Measurements from ENCODE around the gene NOTCH1.
"Not testable (repeated sequence)": the region's sequence is repeated elsewhere in the genome, so short reads cannot be mapped to it uniquely, and the experiment has no call there.

Gene NOTCH1

GRCh38 chr9:136578626-136578914 is 32.7 kb upstream of the NOTCH1 start:
- no peaks in the 10 kb centered on the region for H3K27me3 ChIP-seq (replicated peaks; ENCODE audit: control insufficient read depth, insufficient read depth, low read length, poor library complexity, severe bottlenecking)
- no peaks in the 10 kb centered on the region for H3K4me1 ChIP-seq (ENCODE audit: control insufficient read depth, insufficient read depth, low read length, poor library complexity, severe bottlenecking)
- H3K9me3 ChIP-seq (ENCODE audit: control insufficient read depth, low read length): no peaks in the 10 kb centered on the region
- no peak overlapping the region for H3K4me3 ChIP-seq (ENCODE audit: insufficient read depth, low read depth, low read length, poor library complexity, severe bottlenecking)
- no peak for DNase-seq
- no peak overlapping the region for H3K27ac ChIP-seq (ENCODE audit: insufficient read depth, low read length, poor library complexity, severe bottlenecking)
- no peaks in the 10 kb centered on the region for H3K36me3 ChIP-seq (ENCODE audit: control insufficient read depth, insufficient read depth, low read length)

- Histone ChIP-seq H3K4me3 (ENCODE audit: insufficient read depth, low read depth, low read length, poor library complexity, severe bottlenecking) (no peak overlapping the region), H3K4me1 (ENCODE audit: control insufficient read depth, insufficient read depth, low read length, poor library complexity, severe bottlenecking) (no peaks in the 10 kb centered on the region), H3K27me3 (replicated peaks; ENCODE audit: control insufficient read depth, insufficient read depth, low read length, poor library complexity, severe bottlenecking) (no peaks in the 10 kb centered on the region), H3K36me3 (ENCODE audit: control insufficient read depth, insufficient read depth, low read length) (no peaks in the 10 kb centered on the region), H3K27ac (ENCODE audit: insufficient read depth, low read length, poor library complexity, severe bottlenecking) (no peak overlapping the region), H3K9me3 (ENCODE audit: control insufficient read depth, low read length) (no peaks in the 10 kb centered on the region)
- DNase-seq: no peak
Observed at GRCh38 chr9:136577941-136578625, 32.2 kb upstream of the NOTCH1 start.

- no peak overlapping the region for H3K4me3 ChIP-seq (ENCODE audit: insufficient read depth, low read depth, low read length, poor library complexity, severe bottlenecking)
- H3K27ac ChIP-seq (ENCODE audit: insufficient read depth, low read length, poor library complexity, severe bottlenecking): no peak overlapping the region
- H3K9me3 ChIP-seq (ENCODE audit: control insufficient read depth, low read length): no peaks in the 10 kb centered on the region
- no peaks in the 10 kb centered on the region for H3K27me3 ChIP-seq (replicated peaks; ENCODE audit: control insufficient read depth, insufficient read depth, low read length, poor library complexity, severe bottlenecking)
- DNase-seq: no peak
- no peaks in the 10 kb centered on the region for H3K4me1 ChIP-seq (ENCODE audit: control insufficient read depth, insufficient read depth, low read length, poor library complexity, severe bottlenecking)
- no peaks in the 10 kb centered on the region for H3K36me3 ChIP-seq (ENCODE audit: control insufficient read depth, insufficient read depth, low read length)
Observed at GRCh38 chr9:136576269-136576626, 30.4 kb upstream of the NOTCH1 start.

GRCh38 chr9:136575626-136576268 is 29.9 kb upstream of the NOTCH1 start:
- Histone ChIP-seq H3K4me1 (ENCODE audit: control insufficient read depth, insufficient read depth, low read length, poor library complexity, severe bottlenecking) (no peaks in the 10 kb centered on the region), H3K27ac (ENCODE audit: insufficient read depth, low read length, poor library complexity, severe bottlenecking) (no peak overlapping the region), H3K4me3 (ENCODE audit: insufficient read depth, low read depth, low read length, poor library complexity, severe bottlenecking) (no peak overlapping the region), H3K36me3 (ENCODE audit: control insufficient read depth, insufficient read depth, low read length) (no peaks in the 10 kb centered on the region), H3K9me3 (ENCODE audit: control insufficient read depth, low read length) (no peaks in the 10 kb centered on the region), H3K27me3 (replicated peaks; ENCODE audit: control insufficient read depth, insufficient read depth, low read length, poor library complexity, severe bottlenecking) (no peaks in the 10 kb centered on the region)
- no peak for DNase-seq

- H3K36me3 ChIP-seq (ENCODE audit: control insufficient read depth, insufficient read depth, low read length); H3K4me3 ChIP-seq (ENCODE audit: insufficient read depth, low read depth, low read length, poor library complexity, severe bottlenecking); H3K27ac ChIP-seq (ENCODE audit: insufficient read depth, low read length, poor library complexity, severe bottlenecking); DNase-seq; H3K27me3 ChIP-seq (replicated peaks; ENCODE audit: control insufficient read depth, insufficient read depth, low read length, poor library complexity, severe bottlenecking); H3K9me3 ChIP-seq (ENCODE audit: control insufficient read depth, low read length); H3K4me1 ChIP-seq (ENCODE audit: control insufficient read depth, insufficient read depth, low read length, poor library complexity, severe bottlenecking): not testable (repeated sequence)
Observed at GRCh38 chr9:136574606-136575005, 28.8 kb upstream of the NOTCH1 start.

DNA sequence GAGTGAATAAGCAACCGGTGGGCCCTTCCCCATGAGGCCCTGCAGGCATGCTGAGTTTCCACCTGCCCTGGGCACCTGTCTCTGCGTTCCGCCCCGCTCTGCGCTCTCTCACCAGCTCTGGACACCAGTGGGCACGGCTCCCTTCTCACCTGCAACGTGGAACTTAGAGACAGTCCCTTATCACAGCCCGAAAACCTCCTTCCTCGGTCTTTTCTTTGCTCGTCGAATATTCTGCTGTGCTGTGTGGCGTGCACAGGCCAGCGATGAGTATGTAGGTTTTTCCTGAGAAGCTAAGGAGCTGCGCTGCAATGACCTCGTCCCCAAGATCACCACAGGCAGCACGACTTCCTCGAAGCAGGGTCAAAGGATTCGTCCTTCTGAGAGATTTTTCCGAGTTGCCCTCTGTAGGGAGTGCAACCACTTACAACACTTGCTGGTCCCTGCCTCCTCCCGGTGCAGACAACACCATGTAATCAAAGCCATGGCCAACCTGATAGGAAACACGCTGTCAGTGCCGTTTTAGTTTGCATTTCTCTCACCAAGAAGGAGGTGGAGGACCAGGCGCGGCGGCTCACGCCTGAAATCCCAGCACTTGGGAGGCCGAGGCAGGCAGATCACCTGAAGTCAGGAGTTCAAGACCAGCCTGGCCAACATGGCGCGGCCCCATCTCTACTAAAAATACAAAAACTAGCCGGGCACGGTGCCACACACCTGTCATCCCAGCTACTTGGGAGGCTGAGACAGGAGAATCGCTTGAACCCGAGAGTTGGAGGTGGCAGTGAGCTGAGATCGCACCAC is 27.2 kb upstream of the NOTCH1 start:
- no peaks in the 10 kb centered on the region for H3K9me3 ChIP-seq (ENCODE audit: control insufficient read depth, low read length)
- H3K4me3 ChIP-seq (ENCODE audit: insufficient read depth, low read depth, low read length, poor library complexity, severe bottlenecking): no peak overlapping the region
- no peak overlapping the region for H3K27ac ChIP-seq (ENCODE audit: insufficient read depth, low read length, poor library complexity, severe bottlenecking)
- no peaks in the 10 kb centered on the region for H3K4me1 ChIP-seq (ENCODE audit: control insufficient read depth, insufficient read depth, low read length, poor library complexity, severe bottlenecking)
- H3K27me3 ChIP-seq (replicated peaks; ENCODE audit: control insufficient read depth, insufficient read depth, low read length, poor library complexity, severe bottlenecking): no peaks in the 10 kb centered on the region
- no peaks in the 10 kb centered on the region for H3K36me3 ChIP-seq (ENCODE audit: control insufficient read depth, insufficient read depth, low read length)
- no peak for DNase-seq

- Histone ChIP-seq H3K4me3 (ENCODE audit: insufficient read depth, low read depth, low read length, poor library complexity, severe bottlenecking) (no peak overlapping the region), H3K4me1 (ENCODE audit: control insufficient read depth, insufficient read depth, low read length, poor library complexity, severe bottlenecking) (no peaks in the 10 kb centered on the region), H3K27ac (ENCODE audit: insufficient read depth, low read length, poor library complexity, severe bottlenecking) (no peak overlapping the region), H3K27me3 (replicated peaks; ENCODE audit: control insufficient read depth, insufficient read depth, low read length, poor library complexity, severe bottlenecking) (no peaks in the 10 kb centered on the region), H3K36me3 (ENCODE audit: control insufficient read depth, insufficient read depth, low read length) (no peaks in the 10 kb centered on the region), H3K9me3 (ENCODE audit: control insufficient read depth, low read length) (no peaks in the 10 kb centered on the region)
- no peak for DNase-seq
Observed at GRCh38 chr9:136572003-136572827, 26.4 kb upstream of the NOTCH1 start.

DNA sequence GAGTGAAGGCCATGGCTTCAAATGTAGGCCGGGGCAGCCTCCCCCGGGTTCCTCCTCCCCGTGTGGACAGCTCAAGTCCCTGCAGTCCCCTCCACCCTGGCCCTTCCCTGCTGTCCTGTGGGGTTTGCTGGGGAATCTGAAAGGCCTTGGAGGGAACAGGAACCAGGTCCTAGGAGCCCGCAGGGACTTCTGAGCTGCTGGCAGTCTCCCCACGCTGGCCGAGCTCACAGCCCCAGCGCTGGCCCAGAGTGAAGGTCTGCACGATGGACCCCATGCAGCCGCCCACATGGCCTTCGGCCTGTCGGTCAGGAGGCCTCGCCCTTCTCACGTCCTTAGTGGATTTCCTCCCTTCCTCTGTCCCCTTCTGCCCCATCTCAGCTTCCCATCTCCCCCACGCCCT is 25.7 kb upstream of the NOTCH1 start:
- Histone ChIP-seq H3K27me3 (replicated peaks; ENCODE audit: control insufficient read depth, insufficient read depth, low read length, poor library complexity, severe bottlenecking) (no peaks in the 10 kb centered on the region), H3K9me3 (ENCODE audit: control insufficient read depth, low read length) (no peaks in the 10 kb centered on the region), H3K4me1 (ENCODE audit: control insufficient read depth, insufficient read depth, low read length, poor library complexity, severe bottlenecking) (no peaks in the 10 kb centered on the region), H3K27ac (ENCODE audit: insufficient read depth, low read length, poor library complexity, severe bottlenecking) (no peak overlapping the region), H3K4me3 (ENCODE audit: insufficient read depth, low read depth, low read length, poor library complexity, severe bottlenecking) (no peak overlapping the region), H3K36me3 (ENCODE audit: control insufficient read depth, insufficient read depth, low read length) (no peaks in the 10 kb centered on the region)
- no peak for DNase-seq

DNA sequence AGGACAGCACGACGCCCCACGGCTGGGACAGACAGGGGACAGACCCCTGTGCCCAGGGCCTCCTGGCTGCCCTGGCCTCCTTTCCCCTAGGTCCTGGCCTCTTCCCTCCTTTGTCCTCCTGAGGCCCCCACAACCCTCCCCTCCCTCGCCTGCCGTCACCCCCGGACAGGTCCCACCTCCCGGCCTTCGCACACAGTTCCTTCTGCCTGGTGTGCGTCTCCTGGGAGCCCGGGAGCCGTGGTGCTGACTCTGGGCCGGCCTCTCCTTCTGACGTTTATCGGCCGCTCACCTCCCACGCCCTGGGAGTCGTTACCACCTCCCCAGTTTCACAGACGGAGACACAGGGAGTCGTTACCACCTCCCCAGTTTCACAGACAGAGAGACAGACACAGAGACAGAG is 25.1 kb upstream of the NOTCH1 start:
- no peak for DNase-seq
- Histone ChIP-seq H3K27me3 (replicated peaks; ENCODE audit: control insufficient read depth, insufficient read depth, low read length, poor library complexity, severe bottlenecking) (no peaks in the 10 kb centered on the region), H3K4me1 (ENCODE audit: control insufficient read depth, insufficient read depth, low read length, poor library complexity, severe bottlenecking) (no peaks in the 10 kb centered on the region), H3K36me3 (ENCODE audit: control insufficient read depth, insufficient read depth, low read length) (no peaks in the 10 kb centered on the region), H3K27ac (ENCODE audit: insufficient read depth, low read length, poor library complexity, severe bottlenecking) (no peak overlapping the region), H3K4me3 (ENCODE audit: insufficient read depth, low read depth, low read length, poor library complexity, severe bottlenecking) (no peak overlapping the region), H3K9me3 (ENCODE audit: control insufficient read depth, low read length) (no peaks in the 10 kb centered on the region)
